ENCODE results near the gene C2orf92.

DNA sequence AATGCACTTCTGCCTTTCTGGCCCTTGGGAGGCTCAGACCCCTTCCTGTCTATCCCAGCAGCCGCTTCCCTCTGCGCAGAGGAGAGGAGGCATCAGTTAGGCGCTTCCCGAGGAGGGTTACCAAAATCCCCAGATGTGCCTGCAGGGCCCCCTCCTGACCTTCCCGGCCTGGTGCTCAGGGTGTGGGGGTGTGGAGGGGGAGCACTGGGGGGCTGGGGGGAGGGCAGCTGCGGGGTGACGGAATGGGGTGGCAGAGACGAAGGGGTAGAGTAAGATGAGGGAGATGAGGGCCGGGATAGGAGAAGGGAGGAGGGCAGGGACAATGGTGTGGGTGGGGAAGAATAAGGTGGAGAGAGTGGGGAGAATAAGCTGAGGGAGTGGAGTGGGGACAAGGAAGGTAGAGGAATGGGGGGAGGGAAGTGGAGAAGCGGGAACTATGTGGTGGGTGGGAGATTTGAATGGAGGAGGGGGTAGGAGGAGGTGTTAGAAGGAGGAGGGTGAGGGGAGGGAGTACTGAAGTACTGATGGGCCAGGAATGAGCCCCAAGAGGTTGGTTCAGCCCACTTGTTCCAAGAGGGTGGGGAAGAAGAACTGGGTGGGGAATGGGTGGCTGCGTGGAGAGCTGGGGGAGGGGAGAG lies 37.3 kb downstream of the C2orf92 start:
- TF ChIP-seq CTCF (IDR thresholded peaks at IDR 0.05) (no peak), EP300 (IDR thresholded peaks at IDR 0.05) (no peak)

All from sigmoid colon (tissue), 4 donors.